Esophagus muscularis mucosa (tissue), 4 donors: Measurements from ENCODE around the gene UBE2D1. TPM values are rescaled to one million over a fixed set of nuclear protein-coding genes. Genes with fewer than 3 reads are reported as not detected.

Experiments
- DNase-seq: peaks from one replicate; pipeline ENCODE4 v3.0.0-alpha.2; 2017; ENCODE audit errors: extremely low spot score
- H3K27ac ChIP-seq, 4 donors: fragments of 200-600 bp; sonication (generic); replicated peaks in 1 of 4; 1 replicate in 3 of 4; 2 replicates in 1 of 4; pipeline ENCODE4 v1.5.1; 2016 to 2019; ENCODE audit warnings: mild to moderate bottlenecking in 1 of 4
- H3K27me3 ChIP-seq, 4 donors: fragments of 200-600 bp; sonication (generic); one replicate each; pipeline versions ENCODE4 v1.5.1 to v1.6.0; 2016 to 2019
- H3K36me3 ChIP-seq, 4 donors: fragments of 200-600 bp; sonication (generic); one replicate each; pipeline ENCODE4 v1.5.1; 2016 to 2019
- H3K4me1 ChIP-seq, 4 donors: fragments of 200-600 bp; sonication (generic); one replicate each; pipeline ENCODE4 v1.5.1; 2016 to 2019
- H3K4me3 ChIP-seq, 4 donors: fragments of 200-600 bp; sonication (generic); 1 replicate in 2 of 4; 2 replicates in 2 of 4; pipeline ENCODE4 v1.5.1; 2016 to 2019; ENCODE audit warnings: mild to moderate bottlenecking in 4 of 4, moderate library complexity in 1 of 4
- H3K9me3 ChIP-seq, 4 donors: fragments of 200-600 bp; sonication (generic); 1 replicate in 3 of 4; 2 replicates in 1 of 4; pipeline ENCODE4 v1.5.1; 2016 to 2019
- CTCF ChIP-seq, 3 experiments: fragments of 200-600 bp in 2 of 3; fragments of 450-650 bp in 1 of 3; sonication (generic) in 2 of 3; IDR thresholded peaks; one replicate each; pipeline ENCODE4 v1.5.1; 2017 to 2019; ENCODE audit warnings: antibody characterized with exemption in 3 of 3, mild to moderate bottlenecking in 2 of 3, moderate library complexity in 1 of 3
- EP300 ChIP-seq: sonication (generic); formaldehyde crosslinking; IDR thresholded peaks from one replicate; pipeline ENCODE4 v1.6.1; 2017; ENCODE audit warnings: antibody characterized with exemption
- POLR2A ChIP-seq: fragments of 450-650 bp; IDR thresholded peaks from one replicate; pipeline ENCODE4 v1.6.1; 2017; ENCODE audit warnings: antibody characterized with exemption, moderate library complexity, mild to moderate bottlenecking, low read depth
- POLR2AphosphoS5 ChIP-seq, 2 donors: sonication (generic); formaldehyde crosslinking; IDR thresholded peaks; one replicate each; pipeline ENCODE4 v1.6.1; 2017; ENCODE audit warnings: antibody characterized with exemption in 2 of 2
- WGBS: methylation state at CpG from one replicate; pipeline ENCODE4 v1.1.5; 2018; 5-methylcytosine and 5-hydroxymethylcytosine counted together
- intact Hi-C: fragments of 100-400 bp; cut with DNase I; formaldehyde crosslinking; loops from one replicate; pipeline ENCODE4 v1.15.1; 2023
- total RNA-seq, 4 donors: library from RNA; depleted of rRNA; stranded (reverse); fragments of >200 nt; gene quantifications; one replicate each; pipeline versions ENCODE4 v1.1.0 to v1.2.1, GENCODE V29; 2016

The UBE2D1 gene
- total RNA-seq, 4 donors from 2014 or later, result 11.5 to 17.4 (median 15.3) TPM

GRCh38 chr10:58373442-58373827 lies 38.6 kb downstream of the UBE2D1 start:
- DNase-seq, result no peak
- no peak overlapping the region for H3K4me3 ChIP-seq
- WGBS, result 89% methylated on average over 3 of the region's 3 CpGs
- intact Hi-C loops, result no loop called here
- H3K27me3 ChIP-seq, result no peaks in the 10 kb centered on the region
- no peaks in the 10 kb centered on the region for H3K4me1 ChIP-seq
- H3K36me3 ChIP-seq, result no peaks in the 10 kb centered on the region
- no peaks in the 10 kb centered on the region for H3K9me3 ChIP-seq
- TF ChIP-seq CTCF (IDR thresholded peaks at IDR 0.05) (no peak), POLR2A (no peak), EP300 (no peak), POLR2AphosphoS5 (IDR thresholded peaks at IDR 0.05) (no peak)
- H3K27ac ChIP-seq, result no peak overlapping the region

- Histone ChIP-seq H3K4me3 (no peak overlapping the region), H3K27me3 (no peaks in the 10 kb centered on the region), H3K27ac (no peak overlapping the region), H3K36me3 (peaks cover 0 to 6% (median 0%) of the 10 kb centered on the region in 4 donors), H3K9me3 (no peaks in the 10 kb centered on the region), H3K4me1 (peaks cover 10 to 28% (median 23%) of the 10 kb centered on the region in 4 donors)
- intact Hi-C loops, result no loop called here
- TF ChIP-seq POLR2AphosphoS5 (IDR thresholded peaks at IDR 0.05) (no peak), CTCF (IDR thresholded peaks at IDR 0.05) (no peak), EP300 (no peak), POLR2A (no peak)
- WGBS, result 86% methylated on average over 2 of the region's 2 CpGs
- no peak for DNase-seq
These were observed 47.7 kb downstream of the UBE2D1 start for GRCh38 chr10:58382489-58382995.

GRCh38 chr10:58384095-58384494 lies 49.3 kb downstream of the UBE2D1 start:
- peaks cover 10 to 31% (median 24%) of the 10 kb centered on the region in 4 donors for H3K4me1 ChIP-seq
- H3K27me3 ChIP-seq, result no peaks in the 10 kb centered on the region
- no peak for DNase-seq
- H3K9me3 ChIP-seq, result no peaks in the 10 kb centered on the region
- TF ChIP-seq POLR2AphosphoS5 (IDR thresholded peaks at IDR 0.05) (no peak), CTCF (IDR thresholded peaks at IDR 0.05) (no peak), POLR2A (no peak), EP300 (no peak)
- intact Hi-C loops, result loop anchor here (2.0 kb wide), 1 partner anchor 85 kb away; no protein-coding TSS in a partner anchor
- WGBS, result 38% methylated on average over 3 of the region's 3 CpGs
- H3K4me3 ChIP-seq, result peak overlapping the region; percentile 77 to 86 (median 78)
- peaks cover 10 to 22% (median 13%) of the 10 kb centered on the region in 4 donors for H3K36me3 ChIP-seq
- peak overlapping the region; percentile 88 to 92 (median 90) for H3K27ac ChIP-seq

- H3K9me3 ChIP-seq, result no peaks in the 10 kb centered on the region
- H3K36me3 ChIP-seq, result peaks cover 14 to 27% (median 15%) of the 10 kb centered on the region in 4 donors
- peak overlapping the region; percentile 77 to 86 (median 78) for H3K4me3 ChIP-seq
- TF ChIP-seq EP300, result no peak
- TF ChIP-seq CTCF (IDR thresholded peaks at IDR 0.05), result no peak
- TF ChIP-seq POLR2AphosphoS5 (IDR thresholded peaks at IDR 0.05), result no peak
- TF ChIP-seq POLR2A, result no peak
- intact Hi-C loops, result loop anchor here (2.0 kb wide), 1 partner anchor 86 kb away; no protein-coding TSS in a partner anchor
- DNase-seq, result no peak
- WGBS, result 1% methylated on average over 12 of the region's 12 CpGs
- H3K27ac ChIP-seq, result peak overlapping the region; percentile 88 to 92 (median 90)
- no peaks in the 10 kb centered on the region for H3K27me3 ChIP-seq
- peaks cover 10 to 31% (median 24%) of the 10 kb centered on the region in 4 donors for H3K4me1 ChIP-seq
These were observed 49.8 kb downstream of the UBE2D1 start for GRCh38 chr10:58384544-58384998.
